HG03139 (cell line): Measurements from ENCODE around the gene MYADM.
"Not testable (repeated sequence)": the region's sequence is repeated elsewhere in the genome, so short reads cannot be mapped to it uniquely, and the experiment has no call there.

Experiments
- ATAC-seq: cut with Tn5 transposase; IDR thresholded peaks from one replicate; pipeline ENCODE4 v1.9.1; 2021; ENCODE audit not compliant: unreplicated experiment

MYADM gene, protein sequence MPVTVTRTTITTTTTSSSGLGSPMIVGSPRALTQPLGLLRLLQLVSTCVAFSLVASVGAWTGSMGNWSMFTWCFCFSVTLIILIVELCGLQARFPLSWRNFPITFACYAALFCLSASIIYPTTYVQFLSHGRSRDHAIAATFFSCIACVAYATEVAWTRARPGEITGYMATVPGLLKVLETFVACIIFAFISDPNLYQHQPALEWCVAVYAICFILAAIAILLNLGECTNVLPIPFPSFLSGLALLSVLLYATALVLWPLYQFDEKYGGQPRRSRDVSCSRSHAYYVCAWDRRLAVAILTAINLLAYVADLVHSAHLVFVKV

DNA sequence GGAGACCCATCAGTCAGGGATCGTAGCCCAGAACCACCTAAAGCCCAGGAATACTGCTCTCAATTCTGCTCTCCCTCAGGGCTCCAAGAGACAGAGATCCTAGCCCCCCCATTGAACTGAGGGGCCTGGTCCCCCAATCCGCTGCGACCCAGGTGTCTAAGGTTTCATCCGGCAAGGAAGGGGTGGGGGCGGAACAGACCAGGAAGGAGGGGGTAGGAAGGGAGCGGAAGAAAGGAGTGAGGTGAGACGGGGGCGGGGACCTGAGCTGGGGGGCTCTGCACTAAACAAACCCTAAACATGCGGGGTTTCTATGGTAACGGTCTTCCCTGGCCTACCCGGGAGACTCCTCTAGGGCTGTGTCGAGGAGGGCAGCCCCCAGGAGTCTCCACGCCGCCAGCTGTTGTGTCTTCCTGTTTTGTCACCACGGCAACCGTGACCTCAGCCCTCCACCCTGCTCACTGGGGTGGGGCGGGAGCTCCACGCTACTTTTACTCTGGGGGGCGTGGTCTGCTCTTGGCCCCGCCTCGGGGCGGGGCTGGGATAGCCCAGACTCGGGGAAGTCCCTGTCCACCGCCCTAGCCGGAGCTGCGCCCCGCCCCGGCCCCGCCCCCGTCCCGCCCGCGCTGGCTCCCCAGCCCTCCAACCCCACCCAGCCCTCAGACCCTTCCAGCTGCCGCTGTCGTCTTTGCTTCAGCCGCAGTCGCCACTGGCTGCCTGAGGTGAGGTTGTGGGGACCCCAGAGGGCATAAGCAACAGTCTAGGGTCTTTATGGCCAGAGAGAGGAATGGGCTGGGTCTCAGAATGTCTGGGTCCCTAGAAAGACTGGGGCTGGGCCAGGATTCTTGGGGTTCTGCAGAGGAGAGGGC is at the start of gene MYADM:
MYADM (plus strand) TSS at position 659 of the 866 bp plus-strand sequence. CDS start 5,647 bp downstream, outside the sequence.
- ATAC-seq, result peak; percentile 58

DNA sequence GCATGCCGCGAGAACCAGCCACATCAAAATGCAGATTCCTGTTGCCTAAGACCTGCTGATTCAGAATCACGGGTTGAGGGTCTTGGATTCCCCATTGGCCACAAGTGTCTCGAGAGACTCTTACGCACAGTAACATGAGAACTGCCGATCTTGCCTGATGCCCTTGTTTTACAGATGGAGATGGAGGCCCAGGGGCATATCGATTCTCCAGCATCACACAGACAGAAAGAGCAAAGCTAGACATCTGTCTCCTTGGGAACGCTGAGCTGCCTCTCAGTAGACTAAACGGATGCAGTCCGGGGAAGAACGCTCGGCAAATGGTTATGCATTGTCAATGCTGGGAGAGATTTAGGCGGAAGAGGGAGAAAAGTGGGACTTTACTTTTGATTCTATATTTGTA is 48.9 kb upstream of the MYADM start:
- ATAC-seq, result no peak

DNA sequence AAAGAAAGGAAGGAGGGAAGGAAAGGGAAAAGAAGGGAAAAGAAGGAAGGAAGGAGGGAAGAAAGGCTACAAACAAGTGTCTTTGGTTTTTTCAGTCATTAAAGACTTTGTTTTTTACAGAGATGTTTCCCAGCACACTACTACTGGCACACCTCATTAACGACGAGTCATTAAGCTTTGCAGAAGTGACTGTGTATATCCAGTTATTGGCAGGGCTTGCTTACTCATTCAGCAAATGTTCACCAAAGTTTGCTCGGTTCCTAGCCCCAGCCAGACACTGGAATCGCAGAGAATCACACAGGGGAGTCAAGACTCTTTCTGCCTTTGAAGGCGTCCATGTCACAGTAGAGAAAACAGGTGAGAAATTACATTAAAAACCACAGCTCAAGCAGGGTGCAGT is 47.8 kb upstream of the MYADM start:
- no peak for ATAC-seq

DNA sequence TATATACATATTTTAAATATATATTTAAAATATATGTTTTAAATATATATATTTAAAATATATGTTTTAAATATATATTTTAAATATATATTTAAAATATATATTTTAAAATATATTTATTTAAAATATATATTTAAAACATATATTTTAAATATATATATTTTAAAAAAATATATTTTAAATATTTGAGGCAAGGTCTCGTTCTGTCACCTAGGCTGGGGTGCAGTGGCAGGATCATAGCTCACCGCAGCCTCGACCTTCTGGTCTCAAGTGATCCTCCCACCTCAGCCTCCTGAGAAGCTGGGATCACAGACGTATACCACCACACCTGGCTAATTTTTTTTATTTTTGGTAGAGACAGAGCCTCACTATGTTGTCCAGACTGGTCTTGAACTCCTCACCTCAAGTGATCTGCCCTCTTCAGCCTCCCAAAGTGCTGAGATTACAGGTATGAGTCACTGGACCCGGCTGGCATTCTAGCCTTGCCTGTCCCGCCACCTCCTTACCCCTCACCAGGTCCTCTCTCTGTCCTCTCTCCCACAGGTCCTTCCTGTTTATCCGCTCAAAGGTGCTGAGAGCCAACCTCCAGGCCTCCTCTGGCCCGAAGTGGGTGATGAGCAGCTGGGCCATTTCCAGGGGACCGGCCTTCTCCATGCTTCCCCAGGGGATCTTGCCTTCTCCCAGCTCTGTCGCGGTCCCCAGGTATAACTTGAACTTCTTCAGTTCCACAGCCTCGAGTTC is 44.1 kb upstream of the MYADM start:
- ATAC-seq, result no peak

DNA sequence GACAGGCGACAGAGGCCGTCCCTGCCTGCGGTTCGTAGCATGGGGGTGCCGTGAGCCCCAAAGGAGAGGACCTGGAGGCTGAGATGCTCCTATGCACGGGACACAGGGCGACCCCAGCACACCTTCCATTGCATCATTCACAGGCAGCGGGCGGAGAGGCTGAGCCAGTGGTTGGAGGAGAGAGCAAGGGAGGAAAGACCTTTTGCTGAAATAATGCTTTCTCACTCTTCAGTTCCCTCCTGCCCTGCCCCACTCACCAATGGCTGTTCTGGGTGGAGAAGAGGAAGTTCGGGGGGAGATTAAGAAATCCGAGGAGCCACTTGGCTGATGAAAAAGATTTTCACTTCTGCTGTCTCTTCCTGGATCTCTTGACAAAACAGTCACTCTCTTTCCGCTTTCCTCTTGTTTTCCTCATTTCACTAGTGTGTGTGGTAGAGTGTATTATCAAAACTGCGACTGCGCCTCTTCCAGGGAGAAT is 43.5 kb upstream of the MYADM start, which contains the start of gene NLRP12:
NLRP12 (minus strand) TSS at position 181 of the 478 bp plus-strand sequence; CDS start at position 41, 140 bp downstream.
- no peak for ATAC-seq

DNA sequence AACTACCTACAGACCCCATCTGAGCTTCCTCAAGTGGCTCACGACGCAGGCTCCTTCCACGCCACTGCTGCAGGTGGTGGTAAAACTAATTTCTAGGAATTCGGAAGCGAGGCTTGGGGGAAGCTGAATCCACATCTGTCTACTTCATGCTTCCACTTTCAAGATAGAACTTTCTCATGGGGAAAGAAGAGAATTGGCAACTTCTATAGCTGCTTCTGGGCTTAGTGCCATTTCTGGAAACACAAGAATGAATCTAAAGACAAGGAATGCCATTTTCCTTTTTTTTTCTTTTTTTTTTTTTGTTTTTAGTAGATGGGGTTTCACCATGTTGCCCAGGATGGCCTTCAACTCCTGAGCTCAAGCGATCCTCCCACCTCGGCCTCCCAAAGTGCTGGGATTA is 40.8 kb upstream of the MYADM start:
- no peak for ATAC-seq

DNA sequence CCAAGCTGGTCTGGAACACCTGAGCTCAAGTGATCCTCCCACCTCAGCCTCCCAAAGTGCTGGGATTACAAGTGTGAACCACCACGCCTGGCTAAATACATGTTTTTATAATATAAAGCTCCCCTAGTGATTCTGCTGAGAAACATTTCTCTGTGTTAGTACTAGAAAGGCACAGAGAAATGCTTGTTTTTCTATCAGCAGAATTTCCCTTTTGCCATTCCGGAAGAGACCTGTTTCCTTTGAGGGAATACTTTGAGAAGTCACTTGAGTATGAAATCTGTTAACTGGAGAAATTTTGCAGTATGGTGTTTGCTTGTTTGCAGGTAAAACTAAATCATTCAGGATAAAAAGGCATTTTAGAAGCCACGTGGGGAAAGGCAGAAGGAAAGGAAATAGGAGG is 39.2 kb upstream of the MYADM start:
- no peak for ATAC-seq

DNA sequence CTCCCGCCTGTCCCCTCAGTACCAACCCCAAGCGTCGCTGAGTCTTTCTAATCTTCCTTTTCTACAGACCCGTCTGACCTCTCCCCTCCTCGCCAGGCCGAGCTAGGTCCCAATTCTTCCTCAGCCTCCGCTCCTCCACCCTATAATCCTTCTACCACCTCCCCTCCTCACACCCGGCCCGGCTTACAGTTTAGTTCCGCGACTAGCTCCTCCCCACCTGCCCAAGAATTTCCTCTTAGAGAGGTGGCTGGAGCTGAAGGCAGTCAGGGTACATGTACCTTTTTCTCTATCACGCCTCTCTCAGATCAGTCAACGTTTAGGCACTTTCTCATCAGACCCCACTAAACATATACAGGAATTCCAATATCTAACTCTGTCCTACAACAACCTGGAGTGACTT is 34.8 kb upstream of the MYADM start:
- ATAC-seq, result not testable (repeated sequence)

DNA sequence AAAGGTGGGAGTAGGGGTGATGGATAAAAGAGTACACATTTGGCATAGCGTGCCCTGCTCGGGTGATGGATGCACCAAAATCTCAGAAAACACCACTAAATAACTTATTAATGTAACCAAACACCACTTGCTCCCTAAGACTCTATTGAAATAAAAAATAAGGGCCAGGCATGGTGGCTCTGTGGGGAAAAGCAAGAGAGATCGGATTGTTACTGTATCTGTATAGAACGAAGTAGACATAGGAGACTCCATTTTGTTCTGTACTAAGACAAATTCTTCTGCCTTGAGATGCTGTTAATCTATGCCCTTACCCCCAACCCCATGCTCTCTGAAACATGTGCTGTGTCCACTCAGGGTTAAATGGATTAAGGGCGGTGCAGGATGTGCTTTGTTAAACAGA is 29.2 kb upstream of the MYADM start:
- ATAC-seq, result not testable (repeated sequence)

DNA sequence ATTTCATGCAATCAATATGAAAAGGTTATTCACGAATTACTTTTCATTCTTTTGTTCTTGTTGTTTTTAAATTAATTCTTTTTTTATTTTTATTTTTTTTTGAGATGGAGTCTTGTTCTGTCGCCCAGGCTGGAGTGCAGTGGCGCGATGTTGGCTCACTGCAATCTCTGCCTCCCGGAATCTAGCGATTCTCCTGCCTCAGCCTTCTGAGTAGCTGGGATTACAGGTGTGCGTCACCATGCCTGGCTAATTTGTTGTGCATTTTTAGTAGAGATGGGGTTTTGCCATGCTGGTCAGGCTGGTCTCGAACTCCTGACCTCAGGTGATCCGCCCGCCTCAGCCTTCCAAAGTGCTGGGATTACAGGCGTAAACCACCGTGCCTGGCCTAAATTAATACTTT is 27.4 kb upstream of the MYADM start:
- not testable (repeated sequence) for ATAC-seq

DNA sequence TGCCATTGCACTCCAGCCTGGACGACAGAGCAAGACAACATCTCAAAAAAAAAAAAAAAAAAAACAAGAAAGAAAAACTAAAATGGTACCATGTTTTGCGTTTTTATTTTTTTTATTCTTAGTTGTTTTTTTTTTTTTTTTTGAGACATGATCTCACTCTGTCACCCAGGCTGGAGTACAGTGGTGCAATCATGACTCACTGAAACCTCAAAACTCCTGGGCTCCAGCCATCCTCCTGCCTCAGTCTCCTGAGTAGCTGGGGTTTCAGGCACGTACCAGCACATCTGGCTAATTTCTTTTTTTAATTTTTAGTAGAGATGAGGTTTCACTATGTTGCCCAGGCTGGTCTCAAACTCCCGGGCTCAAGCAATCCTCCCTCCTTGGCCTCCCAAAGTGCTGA is 26.8 kb upstream of the MYADM start:
- not testable (repeated sequence) for ATAC-seq

DNA sequence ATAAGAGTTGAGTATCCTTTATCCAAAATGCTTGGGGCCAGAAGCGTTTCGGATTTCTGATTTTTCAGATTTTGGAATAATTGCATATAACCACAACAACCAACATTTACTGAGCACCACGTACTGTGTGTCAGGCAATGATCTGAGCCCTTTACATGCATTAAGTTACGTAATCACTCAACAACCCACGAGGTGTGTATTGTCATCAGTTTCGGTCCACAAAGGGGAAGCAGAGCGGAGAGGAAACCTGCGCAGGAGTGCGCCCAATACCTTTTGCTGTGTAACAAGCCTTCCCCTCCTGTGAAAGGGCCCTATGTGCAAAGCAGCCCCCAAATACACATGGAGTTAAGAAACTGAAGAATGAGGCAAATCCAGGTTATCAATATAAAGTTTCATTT is 22.8 kb upstream of the MYADM start:
- ATAC-seq, result no peak

DNA sequence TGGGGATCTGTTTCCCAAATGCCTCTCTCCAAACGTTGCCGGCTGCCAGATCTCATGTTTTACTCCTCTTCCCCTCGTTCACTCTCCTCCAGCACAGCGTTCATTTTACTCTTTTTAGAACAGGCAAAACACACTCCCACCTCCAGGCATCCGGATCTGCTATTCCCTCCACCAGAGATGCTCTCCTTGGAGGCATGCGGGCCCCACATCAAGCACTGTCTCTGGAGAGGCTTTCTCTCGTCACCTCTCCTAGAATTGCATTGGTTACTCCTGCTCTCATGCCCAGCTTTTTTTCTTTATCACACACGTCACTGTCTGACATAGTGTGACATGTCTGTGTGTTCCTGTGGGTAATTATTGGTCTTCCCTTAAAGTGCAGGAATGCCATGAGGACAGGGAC is 20.1 kb upstream of the MYADM start:
- ATAC-seq, result no peak

DNA sequence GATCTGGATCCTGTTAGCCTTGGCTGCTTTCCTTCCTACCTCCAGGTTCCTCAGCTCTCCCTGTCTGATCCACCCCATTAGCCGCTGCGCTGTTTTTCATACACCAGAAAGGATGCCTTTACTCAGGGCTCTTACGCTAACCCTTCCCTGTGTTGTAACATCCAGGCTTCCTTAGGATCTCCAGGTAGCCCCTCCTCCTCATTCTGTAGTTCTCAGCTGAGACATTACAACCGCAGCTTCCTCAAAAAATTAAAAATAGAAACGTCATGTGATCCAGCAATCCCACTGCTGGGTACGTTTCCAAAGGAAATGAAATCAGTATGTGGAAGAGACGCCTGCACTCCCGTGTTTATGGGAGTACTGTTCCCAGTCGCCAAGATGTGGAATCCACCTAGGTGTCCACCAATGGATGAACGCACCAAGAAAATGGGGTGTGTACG is 18.4 kb upstream of the MYADM start:
- ATAC-seq, result no peak

DNA sequence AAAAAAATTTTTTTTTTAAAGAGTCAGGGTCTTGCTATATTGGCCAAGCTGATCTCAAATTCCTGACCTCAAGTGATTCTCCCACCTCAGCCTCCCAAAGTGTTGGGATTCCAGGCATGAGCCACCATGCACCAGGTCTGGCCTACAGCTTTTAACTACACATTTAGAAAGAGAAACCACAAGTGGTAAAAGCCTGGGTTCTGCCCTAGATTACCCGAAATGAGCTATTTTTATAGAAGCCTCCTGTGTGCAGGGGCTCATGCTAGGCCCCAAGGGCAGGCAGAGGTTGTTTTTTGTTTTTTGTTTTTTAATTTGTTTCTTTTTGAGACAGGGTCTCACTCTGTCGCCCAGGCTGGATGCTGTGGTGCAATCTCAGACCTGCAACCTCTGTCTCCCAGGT is 14.0 kb upstream of the MYADM start:
- no peak for ATAC-seq

DNA sequence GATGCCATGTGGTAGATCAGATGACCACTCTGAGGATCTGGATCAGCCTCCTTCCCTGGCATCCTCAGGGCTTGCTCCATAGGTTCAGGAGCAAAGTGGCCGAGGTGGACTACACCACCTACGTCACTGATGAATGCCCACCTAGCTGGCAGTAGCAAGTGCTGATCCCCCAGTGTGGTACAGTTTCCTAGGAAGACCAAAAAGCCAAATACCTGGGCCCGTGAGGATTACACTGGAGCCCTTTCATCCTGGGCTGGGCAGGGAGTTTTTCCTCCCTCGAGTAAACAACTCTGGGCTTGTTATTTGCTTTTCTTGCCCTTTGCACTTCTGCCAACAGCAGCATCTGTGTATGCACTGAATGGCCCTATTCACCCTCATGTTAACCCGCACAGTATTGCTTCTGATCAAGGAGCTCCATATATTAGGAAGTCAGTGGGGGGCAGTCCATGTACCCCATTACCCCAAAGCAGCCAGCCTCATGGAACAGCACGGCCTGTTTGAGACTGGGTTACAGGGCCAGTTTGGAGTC is 3.3 kb upstream of the MYADM start:
- ATAC-seq, result no peak

DNA sequence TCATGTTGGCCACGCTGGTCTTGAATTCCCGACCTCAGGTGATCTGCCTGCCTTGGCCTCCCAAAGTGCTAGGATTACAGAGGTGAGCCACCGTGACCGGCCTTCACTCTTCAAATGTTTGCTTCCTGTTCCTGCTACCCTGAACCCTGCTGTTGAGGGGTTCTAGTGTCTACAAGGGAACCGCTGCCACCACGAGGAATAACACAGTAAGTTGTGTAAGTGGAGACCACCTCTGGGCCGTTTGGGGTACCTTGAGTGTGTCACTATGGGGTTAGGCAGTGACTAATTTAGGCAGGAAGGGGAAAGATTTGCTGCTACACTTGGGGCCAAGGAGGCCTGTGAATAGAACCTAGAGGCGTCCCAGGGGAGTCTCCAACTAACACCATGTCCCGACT is 2.2 kb upstream of the MYADM start:
- no peak for ATAC-seq

DNA sequence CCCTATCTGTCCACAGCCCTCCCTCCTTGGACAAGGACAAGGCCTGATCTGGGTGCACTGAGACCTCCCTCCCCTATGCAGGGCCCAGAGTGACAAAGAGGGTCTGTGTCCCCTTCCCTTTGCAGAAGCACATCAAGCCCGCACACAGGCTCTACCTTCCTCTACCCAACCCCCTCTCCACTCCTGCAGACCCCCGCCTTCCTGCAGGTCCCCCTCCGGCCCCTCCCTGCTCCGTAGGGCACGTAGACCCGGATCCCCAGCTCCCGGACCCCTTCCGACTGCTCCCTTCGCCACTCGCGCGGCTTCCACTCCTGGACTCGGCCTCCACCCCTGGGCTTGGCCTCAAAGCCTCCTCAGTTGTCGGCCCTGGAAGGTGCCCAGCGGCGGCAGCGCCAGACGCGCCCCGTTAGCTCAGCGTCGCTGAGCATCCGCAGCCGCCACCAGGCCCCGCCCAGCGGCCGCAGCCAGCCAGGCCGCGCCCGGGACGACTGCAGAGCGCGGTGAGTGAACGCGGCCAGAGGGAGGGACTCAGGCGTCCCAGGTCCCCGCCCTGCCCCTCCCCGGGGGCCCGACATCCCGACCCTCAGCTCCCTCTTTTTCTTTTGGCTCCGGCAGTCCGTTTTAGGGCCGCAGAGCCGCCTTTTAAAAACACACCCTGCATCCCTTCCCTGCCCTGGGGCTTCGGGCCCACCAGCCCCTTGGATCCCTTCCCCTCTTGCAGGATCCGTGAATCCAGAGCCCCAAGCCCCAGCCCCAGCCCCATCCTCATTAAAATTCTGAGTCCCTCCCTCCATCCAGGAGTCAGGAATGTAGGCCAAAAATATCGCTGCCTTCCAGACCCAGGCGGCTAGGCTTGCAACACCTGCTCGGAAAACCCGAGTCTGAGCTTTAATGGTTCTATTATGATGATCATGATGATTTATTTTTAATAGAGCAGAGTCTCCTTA is 1.5 kb upstream of the MYADM start:
- ATAC-seq, result no peak

DNA sequence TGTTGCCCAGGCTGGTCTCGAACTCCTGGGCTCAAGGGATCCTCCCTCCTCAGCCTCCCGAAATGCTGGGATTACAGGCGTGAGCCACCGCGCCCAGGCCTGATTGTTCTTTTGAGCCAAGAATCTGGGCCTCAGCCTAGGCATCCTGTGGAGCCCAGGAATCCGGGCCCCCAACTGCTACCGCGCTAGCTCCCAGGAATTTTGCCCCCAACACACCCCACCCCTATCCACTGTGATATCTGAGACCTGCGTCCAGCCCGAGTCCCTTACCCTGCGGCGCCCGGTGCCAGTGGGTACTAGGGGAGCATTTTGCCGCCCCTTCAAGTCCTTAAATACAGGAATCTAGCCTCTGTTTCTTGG is 838 bp upstream of the MYADM start:
- ATAC-seq, result no peak
